Measurements from ENCODE around the gene SBK3. TPM values are rescaled to one million over a fixed set of nuclear protein-coding genes. Genes with fewer than 3 reads are reported as not detected.

SBK3 gene
- total RNA-seq, 2 experiments from 2014 or later, result 0.34 TPM; not detected in 1

- peak overlapping the region; percentile 88 for H3K4me3 ChIP-seq (ENCODE audit: low read depth, low read length, poor library complexity, severe bottlenecking)
- peak overlapping the region; percentile 49 for H3K27ac ChIP-seq (ENCODE audit: low read depth, low read length, poor library complexity, severe bottlenecking)
- DNase-seq (ENCODE audit: low spot score), result peak; percentile 46
- H3K4me2 ChIP-seq (ENCODE audit: low read length), result peak overlapping the region; percentile 91
- POLR2A ChIA-PET, result no interaction called here
- intact Hi-C loops (cut with micrococcal nuclease; ENCODE audit: unreplicated experiment), result loop anchor here (2.0 kb wide), 1 partner anchor 19 kb away; the partner anchor contains the start of gene FIZ1
- no peaks in the 10 kb centered on the region for H3K9me3 ChIP-seq (ENCODE audit: low read length)
- H3K9me2 ChIP-seq (ENCODE audit: insufficient read depth, low read length), result no peaks in the 10 kb centered on the region
- CTCF ChIA-PET (ENCODE audit: unreplicated experiment), result no interaction called here
- TF ChIP-seq CTCF (conservative IDR thresholded peaks at IDR 0.05; ENCODE audit: low read length), result no peak
- TF ChIP-seq EZH2phosphoT487 (IDR thresholded peaks at IDR 0.05; ENCODE audit: borderline replicate concordance, low read depth, low read length), result no peak
- H3K36me3 ChIP-seq (ENCODE audit: insufficient read depth, low read length), result peaks cover 19% of the 10 kb centered on the region
- H3K79me2 ChIP-seq (ENCODE audit: insufficient read depth, low read depth, low read length), result peaks cover 9% of the 10 kb centered on the region; the same call in 1 of the 2 replicates
- H4K20me1 ChIP-seq (ENCODE audit: insufficient read depth, low read length), result peaks cover 4% of the 10 kb centered on the region; the same call in 1 of the 2 replicates
- BruUV-seq (replicated peaks), result no TSS peak
- peaks cover 12% of the 10 kb centered on the region for H3K4me1 ChIP-seq (ENCODE audit: insufficient read depth, low read length, poor library complexity, severe bottlenecking)
- H2AFZ ChIP-seq (ENCODE audit: low read length), result peak overlapping the region; percentile 3; the same call in 1 of the 2 replicates
Observed at GRCh38 chr19:55579766-55580621, 34.7 kb upstream of the SBK3 start.

GRCh38 chr19:55578761-55579747 lies 33.7 kb upstream of the SBK3 start:
- ChIA-PET POLR2A (no interaction called here), CTCF (ENCODE audit: unreplicated experiment) (no interaction called here)
- H3K4me3 ChIP-seq (ENCODE audit: low read depth, low read length, poor library complexity, severe bottlenecking), result peak overlapping the region; percentile 88
- peaks cover 4% of the 10 kb centered on the region; the same call in 1 of the 2 replicates for H4K20me1 ChIP-seq (ENCODE audit: insufficient read depth, low read length)
- H3K9me3 ChIP-seq (ENCODE audit: low read length), result no peaks in the 10 kb centered on the region
- H3K4me2 ChIP-seq (ENCODE audit: low read length), result peak overlapping the region; percentile 91
- no peak overlapping the region for H2AFZ ChIP-seq (ENCODE audit: low read length)
- peaks cover 9% of the 10 kb centered on the region; the same call in 1 of the 2 replicates for H3K79me2 ChIP-seq (ENCODE audit: insufficient read depth, low read depth, low read length)
- no peak for DNase-seq (ENCODE audit: low spot score)
- TF ChIP-seq EZH2phosphoT487 (IDR thresholded peaks at IDR 0.05; ENCODE audit: borderline replicate concordance, low read depth, low read length) (no peak), CTCF (conservative IDR thresholded peaks at IDR 0.05; ENCODE audit: low read length) (no peak)
- intact Hi-C loops (cut with micrococcal nuclease; ENCODE audit: unreplicated experiment), result no loop called here
- H3K36me3 ChIP-seq (ENCODE audit: insufficient read depth, low read length), result peaks cover 19% of the 10 kb centered on the region
- no peaks in the 10 kb centered on the region for H3K9me2 ChIP-seq (ENCODE audit: insufficient read depth, low read length)
- peaks cover 12% of the 10 kb centered on the region for H3K4me1 ChIP-seq (ENCODE audit: insufficient read depth, low read length, poor library complexity, severe bottlenecking)
- peak overlapping the region; percentile 49 for H3K27ac ChIP-seq (ENCODE audit: low read depth, low read length, poor library complexity, severe bottlenecking)
- BruUV-seq (replicated peaks), result no TSS peak
